Osteocyte (in vitro differentiated cells): ENCODE data around the gene EPB41L2. TPM values are rescaled to one million over a fixed set of nuclear protein-coding genes. Genes with fewer than 3 reads are reported as not detected.

ENCODE experiments used
- DNase-seq: peaks from one replicate; pipeline ENCODE4 v3.0.0; 2021; ENCODE audit warnings: mixed read lengths; ENCODE audit not compliant: unreplicated experiment; ENCODE audit errors: extremely low spot score
- H3K27ac Mint-ChIP-seq: one replicate; pipeline ENCODE4 v1.8.0; 2021; ENCODE audit warnings: mild to moderate bottlenecking, mixed read lengths; ENCODE audit not compliant: unreplicated experiment
- H3K27me3 Mint-ChIP-seq: one replicate; pipeline ENCODE4 v1.8.0; 2021; ENCODE audit warnings: mixed read lengths; ENCODE audit not compliant: unreplicated experiment
- H3K36me3 Mint-ChIP-seq: one replicate; pipeline ENCODE4 v1.8.0; 2021; ENCODE audit warnings: mixed read lengths; ENCODE audit not compliant: unreplicated experiment
- H3K4me1 Mint-ChIP-seq: one replicate; pipeline ENCODE4 v1.8.0; 2021; ENCODE audit warnings: mixed read lengths; ENCODE audit not compliant: unreplicated experiment
- H3K4me3 Mint-ChIP-seq: one replicate; pipeline ENCODE4 v1.8.0; 2021; ENCODE audit warnings: mild to moderate bottlenecking, moderate library complexity, mixed read lengths; ENCODE audit not compliant: unreplicated experiment
- H3K9me3 Mint-ChIP-seq: one replicate; pipeline ENCODE4 v1.8.0; 2021; ENCODE audit warnings: mixed read lengths; ENCODE audit not compliant: unreplicated experiment
- CTCF ChIP-seq: fragments of 200-600 bp; sonication (generic); IDR thresholded peaks from 2 replicates; pipeline ENCODE4 v1.5.0; 2021; ENCODE audit warnings: antibody characterized with exemption, mild to moderate bottlenecking, moderate library complexity
- total RNA-seq: library from RNA; stranded (reverse); gene quantifications from 2 replicates; pipeline ENCODE4 v1.2.1, GENCODE V29; 2021

Gene EPB41L2
- total RNA-seq, 1 donor from 2014 or later = 65.3 TPM

- peak overlapping the region; percentile 23 for H3K27ac Mint-ChIP-seq
- DNase-seq = no peak
- H3K4me1 Mint-ChIP-seq = peaks cover 44% of the 10 kb centered on the region
- no peak for TF ChIP-seq CTCF
- no peaks in the 10 kb centered on the region for H3K36me3 Mint-ChIP-seq
- H3K4me3 Mint-ChIP-seq = no peak overlapping the region
- H3K9me3 Mint-ChIP-seq = no peaks in the 10 kb centered on the region
- no peaks in the 10 kb centered on the region for H3K27me3 Mint-ChIP-seq
These were observed 125.0 kb downstream of the EPB41L2 start for GRCh38 chr6:130937942-130938604.

- Mint-ChIP-seq H3K27ac (no peak overlapping the region), H3K27me3 (no peaks in the 10 kb centered on the region), H3K4me1 (peaks cover 52% of the 10 kb centered on the region), H3K9me3 (no peaks in the 10 kb centered on the region), H3K4me3 (no peak overlapping the region), H3K36me3 (no peaks in the 10 kb centered on the region)
- DNase-seq = no peak
- TF ChIP-seq CTCF = no peak
These were observed 126.1 kb downstream of the EPB41L2 start for GRCh38 chr6:130936933-130937332.

- no peak for TF ChIP-seq CTCF
- H3K9me3 Mint-ChIP-seq = no peaks in the 10 kb centered on the region
- peaks cover 52% of the 10 kb centered on the region for H3K4me1 Mint-ChIP-seq
- DNase-seq = no peak
- H3K27me3 Mint-ChIP-seq = no peaks in the 10 kb centered on the region
- no peak overlapping the region for H3K4me3 Mint-ChIP-seq
- no peak overlapping the region for H3K27ac Mint-ChIP-seq
- no peaks in the 10 kb centered on the region for H3K36me3 Mint-ChIP-seq
These were observed 127.1 kb downstream of the EPB41L2 start for GRCh38 chr6:130935978-130936377.

- Mint-ChIP-seq H3K4me1 (peaks cover 52% of the 10 kb centered on the region), H3K4me3 (no peak overlapping the region), H3K36me3 (peaks cover 2% of the 10 kb centered on the region), H3K27me3 (no peaks in the 10 kb centered on the region), H3K27ac (peak overlapping the region; percentile 50), H3K9me3 (no peaks in the 10 kb centered on the region)
- no peak for DNase-seq
- no peak for TF ChIP-seq CTCF
These were observed 128.0 kb downstream of the EPB41L2 start for GRCh38 chr6:130934848-130935585.

- H3K4me1 Mint-ChIP-seq = peaks cover 56% of the 10 kb centered on the region
- peak overlapping the region; percentile 20 for H3K4me3 Mint-ChIP-seq
- no peaks in the 10 kb centered on the region for H3K27me3 Mint-ChIP-seq
- no peaks in the 10 kb centered on the region for H3K9me3 Mint-ChIP-seq
- no peak for TF ChIP-seq CTCF
- no peak for DNase-seq
- H3K27ac Mint-ChIP-seq = peak overlapping the region; percentile 72
- peaks cover 2% of the 10 kb centered on the region for H3K36me3 Mint-ChIP-seq
These were observed 129.3 kb downstream of the EPB41L2 start for GRCh38 chr6:130933712-130934200.
